Stimulated activated CD8-positive, alpha-beta memory T cell treated with anti-CD3 and anti-CD28 coated beads, Interleukin-15, amount 100 ng/mL, for 1 hour (primary cell): ENCODE measurements around the gene PLAC1.

Experiments used
- DNase-seq: peaks from one replicate; pipeline ENCODE4 v3.0.0-alpha.2; 2020; ENCODE audit warnings: low read depth

PLAC1 gene

DNA sequence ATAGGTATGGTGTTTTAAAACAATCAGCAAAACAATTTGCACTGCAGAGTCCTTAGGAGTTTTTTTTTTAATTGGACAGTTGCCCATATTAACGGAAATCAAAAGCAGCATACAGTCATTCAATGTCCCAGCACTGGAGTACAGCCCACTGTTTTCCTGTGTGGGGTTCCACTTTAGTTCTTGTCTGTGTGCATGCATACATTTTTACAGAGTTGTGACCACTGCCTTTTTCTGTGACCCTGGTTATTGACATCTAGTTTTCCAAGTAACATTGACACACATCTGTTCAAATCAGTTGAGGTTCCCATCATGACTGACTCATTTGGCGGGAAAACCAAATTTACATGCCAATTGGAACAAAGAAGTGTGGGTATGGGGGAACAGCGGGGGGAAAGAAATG, 115.0 kb downstream of the PLAC1 start:
- no peak for DNase-seq

DNA sequence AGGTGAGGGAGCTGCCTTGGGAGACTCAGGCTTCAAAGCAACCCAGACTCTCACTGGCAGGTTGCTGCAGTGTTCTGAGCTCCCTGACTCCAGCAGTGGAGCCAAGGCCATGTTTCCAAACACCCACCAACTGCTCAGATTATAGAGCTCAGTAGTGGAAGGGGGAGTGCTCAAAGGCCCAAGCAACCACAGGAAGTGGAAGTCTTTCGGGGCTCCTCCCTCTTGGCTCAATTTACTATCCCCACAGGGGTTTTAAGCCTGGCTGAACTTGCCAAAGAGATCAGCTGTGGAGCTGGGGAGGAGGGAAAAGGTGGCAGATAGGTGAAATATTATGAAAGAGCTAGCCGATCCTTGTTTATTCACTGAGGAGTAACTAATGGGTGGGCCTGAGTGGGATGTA, 115.8 kb downstream of the PLAC1 start:
- DNase-seq = no peak

DNA sequence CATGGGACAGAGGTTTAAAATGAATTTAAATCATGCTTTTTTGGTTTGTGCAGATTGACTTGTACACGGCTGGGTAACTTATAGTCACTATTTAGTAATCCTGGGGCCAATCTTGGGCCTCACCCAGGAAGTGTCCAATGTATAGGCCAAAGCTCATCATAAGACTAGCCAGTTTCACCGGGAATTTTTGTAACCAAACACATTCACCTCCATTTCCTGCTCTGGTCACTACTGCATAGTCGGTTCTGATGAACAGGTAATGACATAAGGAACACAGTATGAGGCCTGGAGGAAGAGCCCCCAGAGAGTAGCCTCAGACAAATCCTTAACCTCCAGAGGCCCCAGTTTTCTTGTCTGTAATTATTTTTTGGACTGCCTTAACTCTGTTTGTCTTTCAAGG, 116.4 kb downstream of the PLAC1 start:
- DNase-seq = no peak

DNA sequence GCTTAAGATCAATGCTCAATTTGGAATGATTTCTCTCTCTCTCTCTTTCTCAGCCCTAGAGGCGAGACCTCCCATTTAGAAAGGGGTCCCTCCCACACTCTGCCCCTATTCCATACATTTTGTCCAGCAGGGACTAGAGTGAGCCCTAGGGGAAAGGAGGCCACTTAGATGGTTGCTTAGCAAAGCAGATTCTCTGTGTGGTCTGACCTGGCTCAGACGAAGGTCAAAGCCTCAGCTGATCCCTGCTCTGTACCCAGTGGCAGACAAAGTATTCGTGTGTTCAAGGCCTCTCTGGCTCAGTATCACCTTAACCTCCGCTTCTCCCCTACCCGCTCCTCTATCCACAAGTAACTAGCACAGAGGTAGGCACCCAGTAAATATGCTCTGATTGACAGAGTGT, 120.0 kb downstream of the PLAC1 start:
- no peak for DNase-seq

DNA sequence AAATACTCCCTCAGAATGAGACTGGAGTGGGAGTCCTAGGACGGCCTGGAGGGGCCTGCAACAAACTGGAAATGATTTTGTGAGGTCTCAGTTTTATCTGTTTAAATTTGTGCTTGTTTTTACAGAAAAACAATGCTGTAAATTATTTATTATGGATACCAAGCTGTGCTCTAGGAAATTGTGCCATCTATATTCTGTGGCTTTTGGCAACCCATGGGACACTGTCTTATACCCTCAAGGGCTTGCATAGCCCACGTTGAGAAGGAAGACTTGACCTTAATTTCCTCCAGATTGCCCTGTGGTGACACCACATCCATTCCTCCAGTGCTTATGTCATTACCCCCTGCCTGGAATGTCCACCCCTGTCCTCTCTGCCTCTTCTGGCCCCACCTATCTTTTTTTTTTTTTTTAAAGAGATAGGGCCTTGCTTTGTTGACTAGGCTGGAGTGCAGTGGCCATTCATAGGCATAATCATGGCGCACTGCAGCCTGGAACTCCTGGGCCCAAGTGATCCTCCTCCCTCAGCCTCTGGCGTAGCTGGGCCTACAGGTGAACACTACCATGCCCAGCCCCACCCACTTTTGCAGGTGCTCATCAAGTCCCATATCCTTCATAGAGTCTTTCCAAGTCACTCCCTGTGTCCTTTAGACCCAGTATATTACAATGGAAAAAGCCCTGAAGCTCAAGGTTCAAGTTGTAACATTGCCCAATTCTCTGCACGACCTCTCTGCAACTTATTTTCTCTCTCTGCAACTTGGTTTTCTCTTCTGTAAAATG, 120.9 kb downstream of the PLAC1 start:
- DNase-seq = no peak

DNA sequence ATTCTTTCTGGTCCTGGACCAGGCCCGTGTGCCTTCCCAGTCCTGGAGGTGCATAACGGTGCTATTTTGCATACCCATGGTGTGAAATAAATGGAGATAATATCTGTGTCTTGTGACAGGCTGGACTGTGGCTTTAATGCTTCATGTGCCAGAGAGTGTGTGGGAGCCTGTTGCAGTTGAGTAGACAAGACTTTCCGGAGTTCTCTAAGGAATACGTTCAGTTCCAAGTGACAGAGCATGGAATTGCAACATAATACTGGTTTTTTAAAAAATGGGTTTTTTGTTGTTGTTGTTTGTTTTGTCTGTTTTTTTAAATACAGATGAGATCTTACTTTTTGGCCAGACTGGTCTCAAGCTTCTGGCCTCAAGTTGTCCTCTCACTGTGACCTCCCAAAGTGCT, 124.3 kb downstream of the PLAC1 start:
- no peak for DNase-seq

DNA sequence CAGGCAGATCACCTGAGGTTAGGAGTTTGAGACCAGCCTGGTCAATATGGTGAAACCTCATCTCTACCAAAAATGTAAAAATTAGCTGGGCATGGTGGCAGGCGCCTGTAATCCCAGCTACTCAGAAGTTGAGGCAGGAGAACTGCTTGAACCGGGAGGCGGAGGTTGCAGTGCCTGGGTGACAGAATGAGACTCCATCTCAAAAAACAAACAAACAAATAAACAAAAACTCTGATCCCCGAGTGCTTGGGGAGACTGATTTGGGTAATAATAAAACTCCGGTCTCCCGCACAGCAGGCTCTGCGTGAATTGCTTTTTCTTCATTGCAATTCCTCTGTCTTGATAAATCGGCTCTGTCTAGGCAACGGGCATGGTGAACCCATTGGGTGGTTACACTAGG, 124.9 kb downstream of the PLAC1 start:
- DNase-seq = no peak

DNA sequence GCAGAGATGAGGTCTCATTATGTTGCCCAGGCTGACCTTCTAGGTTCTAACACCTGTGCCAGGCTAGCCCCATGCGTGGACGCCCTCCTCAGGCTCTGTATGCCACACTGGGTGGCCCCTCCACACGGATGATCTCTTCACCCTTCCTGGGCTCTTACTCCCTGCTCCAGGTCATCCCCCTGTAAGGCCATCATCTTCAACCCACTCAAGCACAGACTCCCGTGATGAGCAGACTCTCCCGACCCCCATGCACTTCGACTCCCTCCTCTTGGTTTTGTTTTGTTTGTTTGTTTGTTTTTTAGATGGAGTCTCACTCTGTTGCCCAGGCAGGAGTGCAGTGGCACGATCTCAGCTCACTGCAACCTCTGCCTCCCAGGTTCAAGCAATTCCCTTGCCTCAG, 127.4 kb downstream of the PLAC1 start:
- no peak for DNase-seq

DNA sequence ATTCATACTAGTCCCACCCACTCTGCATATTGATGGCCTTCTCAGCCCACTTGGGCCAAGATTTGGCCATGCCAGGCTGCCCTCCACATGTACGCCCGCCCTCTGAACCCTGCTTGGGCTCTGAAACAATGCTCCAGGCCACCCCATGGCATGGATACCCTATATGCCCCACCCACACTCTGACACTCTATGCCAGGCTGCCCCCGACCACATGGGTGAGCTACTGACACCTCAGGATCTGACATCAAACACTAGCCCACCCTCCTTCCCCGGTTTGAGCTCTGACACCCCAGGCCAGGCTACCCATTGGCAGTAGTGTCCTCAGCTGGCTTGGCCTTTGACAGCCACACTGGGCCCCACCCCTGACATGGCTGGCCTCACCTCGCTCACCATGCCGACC, 128.8 kb downstream of the PLAC1 start:
- no peak for DNase-seq

DNA sequence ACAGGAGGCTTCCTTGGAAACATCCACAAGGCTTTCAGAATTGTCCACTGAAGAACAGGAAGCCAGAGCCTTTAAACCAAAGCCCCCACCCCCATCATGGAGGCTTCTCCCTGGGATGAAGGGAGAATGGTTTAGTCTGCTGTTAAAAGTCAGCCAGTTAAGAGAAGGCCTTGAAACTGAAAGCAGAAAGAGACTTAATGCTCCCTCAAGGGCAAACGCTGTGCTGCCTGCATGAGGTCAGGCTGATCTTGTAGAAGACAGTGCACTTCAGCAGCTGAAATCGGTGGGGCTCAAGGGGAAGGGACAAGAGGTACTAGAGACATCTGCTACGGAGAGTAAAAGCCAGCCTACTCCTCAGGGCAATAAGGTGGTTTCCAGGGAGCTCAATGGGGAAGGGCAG, 129.3 kb downstream of the PLAC1 start:
- DNase-seq = no peak

DNA sequence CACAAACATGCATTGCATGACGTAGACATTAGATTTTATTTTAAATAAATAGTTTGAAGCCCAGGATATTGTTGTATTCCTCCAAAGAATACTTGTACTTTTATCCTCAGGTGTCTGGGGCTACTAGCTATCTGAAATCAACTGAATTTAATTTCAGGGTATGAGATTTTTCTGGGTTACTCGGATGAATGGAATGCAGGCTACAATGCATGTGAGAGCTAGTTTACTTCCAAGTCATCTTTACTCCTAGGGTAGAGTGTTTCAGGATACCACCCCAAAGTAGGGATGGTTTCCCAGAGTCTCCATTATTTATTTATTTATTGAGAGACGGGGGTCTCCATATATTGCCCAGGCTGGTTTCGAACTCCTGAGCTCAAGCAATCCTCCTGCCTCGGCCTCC, 131.9 kb downstream of the PLAC1 start:
- DNase-seq = no peak

DNA sequence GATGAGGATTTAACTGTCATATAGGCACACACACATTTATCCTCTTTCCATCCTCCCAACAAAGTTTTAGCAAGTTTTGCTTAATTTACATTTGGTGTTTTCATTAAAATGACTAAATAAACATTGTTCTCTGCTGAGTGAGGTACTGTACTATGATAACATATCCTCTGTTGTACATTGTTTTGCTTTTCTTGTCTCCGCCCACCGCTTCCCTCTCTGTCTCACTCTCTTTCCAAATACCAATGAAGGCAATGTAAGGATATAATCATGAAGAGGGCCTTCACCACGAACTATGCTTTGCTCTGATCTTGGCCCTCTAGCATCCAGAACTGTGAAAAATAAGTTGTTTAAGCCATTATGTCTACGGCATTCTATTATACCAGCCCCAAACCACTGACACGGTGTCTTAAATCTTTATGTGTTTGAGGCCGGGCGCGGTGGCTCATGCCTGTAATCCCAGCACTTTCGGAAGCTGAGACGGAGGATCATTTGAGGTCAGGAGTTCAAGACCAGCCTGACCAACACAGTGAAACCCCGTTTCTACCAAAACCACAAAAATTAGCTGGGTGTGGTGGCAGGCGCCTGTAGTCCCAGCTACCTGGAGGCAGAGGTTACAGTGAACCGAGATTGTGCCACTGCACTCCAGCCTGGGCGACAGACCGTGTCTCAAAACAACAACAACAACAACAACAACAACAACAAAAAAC, 133.0 kb downstream of the PLAC1 start:
- no peak for DNase-seq

DNA sequence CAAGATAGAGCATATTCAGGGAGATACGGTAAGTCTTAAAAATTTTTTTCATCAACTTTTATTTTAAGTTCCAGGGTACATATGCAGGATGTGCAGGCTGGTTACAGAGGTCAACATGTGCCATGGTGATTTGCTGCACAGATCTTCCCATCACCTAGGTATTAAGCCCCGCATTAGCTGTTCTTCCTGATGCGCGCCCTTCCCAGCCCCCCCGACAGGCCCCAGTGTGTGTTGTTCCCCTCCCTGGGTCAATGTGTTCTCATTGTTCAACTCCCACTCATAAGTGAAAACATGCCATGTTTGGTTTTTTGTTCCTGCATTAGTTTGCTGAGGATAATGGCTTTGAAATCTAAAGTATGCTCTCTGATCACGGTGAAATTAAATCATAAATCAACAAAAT, 134.1 kb downstream of the PLAC1 start:
- no peak for DNase-seq

DNA sequence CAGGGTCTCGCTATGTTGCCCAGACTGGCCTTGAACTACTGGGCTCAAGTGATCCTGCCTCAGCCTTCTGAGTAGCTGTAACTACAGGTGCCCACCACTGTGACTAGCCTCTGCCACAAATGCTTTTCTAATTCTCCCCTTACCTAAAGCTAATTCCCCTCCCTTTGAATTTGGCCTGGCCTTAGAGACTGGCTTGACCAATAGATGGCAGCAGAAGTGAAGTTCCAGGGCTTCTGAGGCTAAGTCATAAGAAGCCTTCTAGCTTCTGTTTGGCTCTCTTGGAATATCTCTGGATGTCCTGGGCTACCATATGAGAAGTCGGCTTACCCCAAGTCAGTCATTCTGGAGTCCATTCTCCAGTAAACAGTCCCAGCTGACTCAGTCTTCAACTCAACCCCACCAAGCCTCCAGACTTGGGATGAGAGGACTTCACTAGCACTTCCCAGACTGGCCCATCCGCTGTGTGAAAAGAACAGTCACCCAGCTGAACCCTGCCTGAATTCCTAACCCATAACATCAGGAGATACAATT, 137.3 kb downstream of the PLAC1 start:
- no peak for DNase-seq
